Pancreas (tissue), 10 donors: ENCODE data around the gene TAMALIN. TPM values are rescaled to one million over a fixed set of nuclear protein-coding genes. Genes with fewer than 3 reads are reported as not detected.

ENCODE experiments used
- ATAC-seq, 4 donors: fragments of 200-7000 bp; cut with Tn5 transposase; one replicate each; pipeline versions ENCODE4 v1.8.0 to v1.9.1; 2020; ENCODE audit warnings: mild to moderate bottlenecking in 4 of 4, moderate library complexity in 4 of 4
- DNase-seq, 6 donors: peaks; one replicate each; pipeline ENCODE4 v3.0.0-alpha.2; 2020
- FAIRE-seq: peaks from 2 replicates; lab custom pipeline; 2012; peaks lifted over from hg19 to GRCh38; lab: Jason Lieb, UNC
- H3K27ac ChIP-seq, 4 donors: fragments of 200-600 bp; sonication (generic); 1 replicate in 3 of 4; 2 replicates in 1 of 4; pipeline versions ENCODE4 v1.5.0 to v1.8.0; 2020
- H3K27me3 ChIP-seq, 4 donors: fragments of 200-600 bp; one replicate each; pipeline ENCODE4 v1.8.0; 2021
- H3K36me3 ChIP-seq, 3 donors: fragments of 200-600 bp; sonication (generic) in 1 of 3; one replicate each; pipeline versions ENCODE4 v1.5.0 to v1.8.0; 2020 to 2021
- H3K4me1 ChIP-seq, 3 donors: fragments of 200-600 bp; one replicate each; pipeline ENCODE4 v1.8.0; 2021
- H3K4me3 ChIP-seq, 4 donors: fragments of 200-600 bp; sonication (generic) in 2 of 4; one replicate each; pipeline versions ENCODE4 v1.5.0 to v1.8.0; 2020 to 2021
- H3K9me3 ChIP-seq, 4 donors: fragments of 200-600 bp; one replicate each; pipeline ENCODE4 v1.8.0; 2021
- CTCF ChIP-seq, 4 donors: fragments of 200-600 bp; sonication (generic) in 3 of 4; IDR thresholded peaks; one replicate each; pipeline versions ENCODE4 v1.5.0 to v1.8.0; 2021; ENCODE audit warnings: antibody characterized with exemption in 4 of 4
- WGBS, 2 donors: extraction: QIAGEN DNeasy Blood & Tissue Kit; methylation state at CpG; one replicate each; pipeline ENCODE4 v1.1.7; 2013; 5-methylcytosine and 5-hydroxymethylcytosine counted together
- intact Hi-C, 3 donors: fragments of 100-400 bp; cut with DNase I; formaldehyde crosslinking; loops; one replicate each; pipeline versions ENCODE4 v1.11.1 to v1.14.2; 2022
- polyA plus RNA-seq, 2 donors: library from polyadenylated mRNA; stranded (reverse); fragments of 200-250 nt; gene quantifications; one replicate each; pipeline ENCODE4 v1.2.3, GENCODE V29; 2013
- total RNA-seq, 6 donors: library from RNA; stranded (reverse); fragmentation: NEBNext Ultra II Directional in 4 of 6; extraction: Animal tissue kit (Norgen Biotek cat#: 25700) in 4 of 6; gene quantifications; one replicate each; pipeline versions ENCODE4 v1.2.1 to v1.2.4, GENCODE V29; 2021 to 2023
- donor health status: healthy with polysubstance abuse.
- donor health status: DM: no; HTN: no; CAD: no; lungs with moderate emphysema.
- donor health status: DM: no; HTN: no; CAD: no.
- donor health status: control.
- donor health status: control.
- donor health status: Bipolar disorder and iron deficiency.
- donor health status: DM: yes; HTN: yes; CAD: no.
- donor health status: DM: no; HTN: no; CAD: no.
- donor health status: DM: no; HTN: no; CAD: no.
- donor health status: DM: yes; HTN: yes; CAD: no.

TAMALIN gene
- total and polyA plus RNA-seq, 8 donors, result 7.1 to 51.6 (median 13.6) TPM

GRCh38 chr12:51972849-51973273, 33.9 kb upstream of the TAMALIN start:
- TF ChIP-seq CTCF (IDR thresholded peaks at IDR 0.05), result no peak
- Histone ChIP-seq H3K4me3 (no peak overlapping the region), H3K27ac (peak overlapping the region in 3 of 4 donors; percentile 8 to 66 (median 30)), H3K4me1 (peaks cover 40 to 72% (median 66%) of the 10 kb centered on the region in 3 donors), H3K9me3 (no peaks in the 10 kb centered on the region), H3K27me3 (no peaks in the 10 kb centered on the region), H3K36me3 (peaks cover 0 to 12% (median 2%) of the 10 kb centered on the region in 3 donors)
- WGBS, 2 donors, result 21% methylated on average over 9 of the region's 9 CpGs
- no peak for FAIRE-seq
- intact Hi-C loops, result no loop called here
- no peak for DNase-seq
- ATAC-seq, result peak in 3 of 4 donors; percentile 14 to 52 (median 48)

GRCh38 chr12:51973560-51973959, 33.2 kb upstream of the TAMALIN start:
- 58 to 68% methylated on average over 4 of the region's 4 CpGs for WGBS, 2 donors
- H3K27ac ChIP-seq, result peak overlapping the region in 2 of 4 donors; percentile 30 to 66

GRCh38 chr12:51974646-51975045, 32.1 kb upstream of the TAMALIN start:
- 43 to 49% methylated on average over 2 of the region's 2 CpGs for WGBS, 2 donors
- Histone ChIP-seq H3K27me3 (no peaks in the 10 kb centered on the region), H3K36me3 (peaks cover 0 to 12% (median 7%) of the 10 kb centered on the region in 3 donors), H3K9me3 (no peaks in the 10 kb centered on the region), H3K27ac (peak overlapping the region in 1 of 4 donors; percentile 66), H3K4me3 (no peak overlapping the region), H3K4me1 (peaks cover 40 to 72% (median 70%) of the 10 kb centered on the region in 3 donors)
- ATAC-seq (no peak), DNase-seq (no peak), FAIRE-seq (no peak)
- intact Hi-C loops, result no loop called here
- no peak for TF ChIP-seq CTCF (IDR thresholded peaks at IDR 0.05)

More at GRCh38 chr12:51973560-51973959, 33.2 kb upstream of the TAMALIN start:
- no peak for DNase-seq
- peaks cover 0 to 12% (median 7%) of the 10 kb centered on the region in 3 donors for H3K36me3 ChIP-seq
- H3K9me3 ChIP-seq, result no peaks in the 10 kb centered on the region
- intact Hi-C loops, result no loop called here
- H3K4me1 ChIP-seq, result peaks cover 40 to 72% (median 70%) of the 10 kb centered on the region in 3 donors
- H3K27me3 ChIP-seq, result no peaks in the 10 kb centered on the region
- no peak for ATAC-seq
- FAIRE-seq, result no peak
- no peak for TF ChIP-seq CTCF (IDR thresholded peaks at IDR 0.05)
- no peak overlapping the region for H3K4me3 ChIP-seq

GRCh38 chr12:51975196-51975595, 31.6 kb upstream of the TAMALIN start:
- no peak overlapping the region for H3K4me3 ChIP-seq
- ATAC-seq, result no peak
- 85 to 86% methylated on average over 8 of the region's 8 CpGs for WGBS, 2 donors

More at GRCh38 chr12:51975196-51975595, 31.6 kb upstream of the TAMALIN start:
- Histone ChIP-seq H3K4me1 (peaks cover 42 to 72% (median 70%) of the 10 kb centered on the region in 3 donors), H3K9me3 (no peaks in the 10 kb centered on the region), H3K36me3 (peaks cover 0 to 12% (median 7%) of the 10 kb centered on the region in 3 donors), H3K27ac (peak overlapping the region in 1 of 4 donors; percentile 66), H3K27me3 (no peaks in the 10 kb centered on the region)
- no peak for DNase-seq
- intact Hi-C loops, result no loop called here
- no peak for TF ChIP-seq CTCF (IDR thresholded peaks at IDR 0.05)
- FAIRE-seq, result no peak
